ENCODE results near the gene CASP12.

GRCh38 chr11:104934594-104934993, 36.3 kb upstream of the CASP12 start:
- TF ChIP-seq CTCF (IDR thresholded peaks at IDR 0.05) (no peak), POLR2A (IDR thresholded peaks at IDR 0.05) (no peak)
